Activated CD4-positive, alpha-beta T cell treated with anti-CD3 and anti-CD28 coated beads for 4 hours (primary cell): ENCODE results near the gene ZNF334.

Source experiments
- DNase-seq, 2 donors: peaks; one replicate each; pipeline ENCODE4 v3.0.0-alpha.2; 2020

The ZNF334 gene

DNA sequence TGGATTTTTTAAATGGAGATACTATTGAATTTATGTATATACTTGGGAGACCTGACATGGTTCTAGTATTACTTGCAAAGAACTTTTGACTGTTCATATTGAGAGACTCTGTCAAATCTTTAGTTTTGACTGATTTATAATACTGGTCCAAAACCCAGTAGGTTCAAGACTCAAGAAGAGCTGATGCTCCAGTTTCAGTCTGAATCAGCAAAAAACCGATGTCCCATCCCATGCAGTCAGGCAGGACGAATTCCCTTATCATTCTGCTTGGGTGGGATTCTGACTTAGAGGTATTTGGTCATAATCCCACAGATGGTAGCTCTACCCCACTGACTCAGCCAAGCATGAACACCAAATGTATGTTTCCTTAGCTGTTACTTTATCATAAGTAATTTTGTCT lies 29.5 kb downstream of the ZNF334 start:
- no peak for DNase-seq

DNA sequence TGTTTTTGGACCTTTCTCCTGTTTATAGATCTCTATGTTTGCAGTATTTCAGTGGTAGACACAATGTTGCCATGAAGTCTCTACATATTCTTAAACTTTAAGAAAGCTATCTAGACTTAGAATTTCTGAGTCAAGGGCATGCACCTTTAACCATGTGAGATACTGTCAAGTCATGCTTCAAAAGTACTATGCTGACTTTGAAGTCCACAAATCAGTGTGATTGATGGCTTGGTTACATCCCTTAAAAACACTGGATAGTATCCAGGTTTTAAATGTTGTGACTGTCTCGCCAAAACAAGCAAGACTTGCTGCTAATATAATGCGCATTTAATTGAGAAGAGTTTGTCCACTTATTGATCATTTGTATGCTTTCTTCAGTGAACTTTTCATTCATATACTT lies 30.5 kb downstream of the ZNF334 start:
- DNase-seq = no peak

DNA sequence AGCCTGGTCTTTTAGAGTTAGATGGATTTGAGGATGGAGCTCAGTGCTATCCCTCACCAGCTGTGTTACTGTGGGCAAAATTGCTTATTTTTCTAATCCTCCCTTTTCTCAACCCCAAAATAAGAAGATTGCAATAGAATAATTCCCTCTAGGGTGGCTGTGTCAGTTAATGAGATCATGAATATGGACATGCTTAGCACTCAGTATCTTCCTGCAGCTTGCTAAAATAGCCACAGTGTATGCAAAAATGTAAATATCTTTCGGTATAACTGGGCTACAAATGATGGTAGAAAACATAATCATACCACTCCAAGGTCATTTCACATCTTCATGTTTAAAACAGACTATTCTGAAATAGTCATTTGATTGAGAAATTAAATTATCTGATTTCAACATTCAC lies 35.7 kb downstream of the ZNF334 start:
- no peak for DNase-seq

DNA sequence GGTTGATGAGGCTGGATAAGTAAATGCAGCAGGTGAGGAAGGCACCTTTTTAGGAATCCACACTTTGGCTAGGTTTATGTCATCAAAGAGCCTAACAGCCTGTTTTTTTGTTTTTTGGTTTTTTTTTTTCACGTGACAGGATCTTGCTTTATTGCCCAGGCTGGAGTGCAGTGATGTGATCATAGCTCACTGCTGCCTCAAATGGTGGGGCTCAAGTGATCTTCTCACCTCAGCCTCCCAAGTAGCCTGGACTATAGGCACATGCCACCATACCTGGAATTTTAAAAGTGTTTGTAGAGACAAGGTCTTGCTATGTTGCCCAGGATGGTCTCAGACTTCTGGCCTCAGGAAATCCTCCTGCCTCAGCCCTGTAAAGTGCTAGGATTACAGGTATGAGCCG lies 36.1 kb downstream of the ZNF334 start:
- no peak for DNase-seq

DNA sequence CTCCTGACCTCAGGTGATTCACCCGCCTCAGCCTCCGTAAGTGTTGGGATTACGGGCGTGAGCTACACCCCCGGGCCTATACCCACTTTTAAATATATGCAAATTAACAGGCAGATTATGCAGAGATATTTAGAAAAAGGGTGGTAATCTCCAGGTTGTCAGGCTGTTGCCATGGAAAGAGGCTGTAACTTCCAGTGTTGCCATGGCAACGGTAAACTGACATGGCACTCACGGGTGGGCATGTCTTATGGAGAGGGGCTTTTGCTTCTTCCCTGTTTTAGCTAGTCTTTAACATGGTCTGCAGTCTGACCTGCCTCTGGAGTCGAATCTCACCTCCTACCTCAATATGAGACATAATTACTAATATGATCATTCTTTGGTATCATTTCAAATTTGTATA lies 44.9 kb downstream of the ZNF334 start:
- DNase-seq = no peak

DNA sequence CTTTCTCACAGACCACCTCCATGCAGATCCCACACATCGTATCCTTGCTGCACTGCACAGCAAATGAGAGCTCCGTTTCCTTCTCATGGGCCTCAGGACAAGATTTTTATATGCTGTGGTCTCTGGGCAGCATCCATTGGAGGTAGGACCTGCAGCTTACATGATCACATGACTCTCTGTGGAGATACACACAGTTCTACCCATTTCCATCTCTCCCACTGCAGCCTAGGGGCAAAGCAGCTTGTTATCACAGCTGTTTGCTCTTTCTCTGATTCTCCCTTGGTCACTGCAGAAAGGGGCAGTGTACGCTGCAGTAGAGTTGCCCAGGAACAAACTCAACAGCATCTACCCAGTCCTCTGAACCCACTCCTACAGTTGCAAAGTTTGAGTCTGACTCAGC lies 48.9 kb downstream of the ZNF334 start:
- no peak for DNase-seq

DNA sequence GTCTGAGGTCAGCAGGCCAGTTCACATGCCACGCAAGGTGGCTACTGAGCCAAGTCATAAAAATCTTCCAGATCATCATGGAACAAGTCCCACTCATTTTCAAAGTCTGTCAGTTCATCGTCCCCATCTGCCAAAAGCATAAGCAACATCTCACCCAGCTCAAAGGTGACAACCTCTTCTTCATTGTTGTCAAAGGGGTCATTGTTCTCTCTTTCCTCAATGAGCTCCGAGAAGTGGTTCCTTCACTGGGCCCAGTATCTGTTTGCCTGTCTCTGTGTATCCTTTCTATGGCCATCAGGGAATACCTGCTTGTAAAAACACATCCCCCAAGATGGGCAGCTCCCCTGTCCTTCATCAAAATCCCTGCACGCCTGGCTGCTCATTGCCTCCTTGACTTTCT lies 49.5 kb downstream of the ZNF334 start:
- no peak for DNase-seq

DNA sequence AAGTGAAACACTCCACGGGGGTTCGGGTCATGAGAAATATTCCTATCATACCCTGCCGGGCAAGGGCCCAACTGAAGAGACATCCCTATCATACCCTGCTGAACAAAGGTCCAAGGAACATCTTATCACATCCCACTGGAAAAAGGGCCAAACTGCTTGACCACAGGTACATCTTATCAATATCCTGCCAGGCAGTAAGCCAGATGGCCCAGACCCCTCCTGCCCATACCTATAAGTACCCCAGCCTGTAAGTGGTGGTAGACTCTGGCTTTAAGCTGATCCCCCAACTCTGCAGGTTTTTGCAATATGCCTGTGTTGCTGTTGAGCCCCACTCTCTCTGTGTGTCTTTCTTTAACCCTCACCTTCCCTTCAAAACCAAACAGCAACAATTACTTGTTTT lies 51.6 kb downstream of the ZNF334 start:
- no peak for DNase-seq

DNA sequence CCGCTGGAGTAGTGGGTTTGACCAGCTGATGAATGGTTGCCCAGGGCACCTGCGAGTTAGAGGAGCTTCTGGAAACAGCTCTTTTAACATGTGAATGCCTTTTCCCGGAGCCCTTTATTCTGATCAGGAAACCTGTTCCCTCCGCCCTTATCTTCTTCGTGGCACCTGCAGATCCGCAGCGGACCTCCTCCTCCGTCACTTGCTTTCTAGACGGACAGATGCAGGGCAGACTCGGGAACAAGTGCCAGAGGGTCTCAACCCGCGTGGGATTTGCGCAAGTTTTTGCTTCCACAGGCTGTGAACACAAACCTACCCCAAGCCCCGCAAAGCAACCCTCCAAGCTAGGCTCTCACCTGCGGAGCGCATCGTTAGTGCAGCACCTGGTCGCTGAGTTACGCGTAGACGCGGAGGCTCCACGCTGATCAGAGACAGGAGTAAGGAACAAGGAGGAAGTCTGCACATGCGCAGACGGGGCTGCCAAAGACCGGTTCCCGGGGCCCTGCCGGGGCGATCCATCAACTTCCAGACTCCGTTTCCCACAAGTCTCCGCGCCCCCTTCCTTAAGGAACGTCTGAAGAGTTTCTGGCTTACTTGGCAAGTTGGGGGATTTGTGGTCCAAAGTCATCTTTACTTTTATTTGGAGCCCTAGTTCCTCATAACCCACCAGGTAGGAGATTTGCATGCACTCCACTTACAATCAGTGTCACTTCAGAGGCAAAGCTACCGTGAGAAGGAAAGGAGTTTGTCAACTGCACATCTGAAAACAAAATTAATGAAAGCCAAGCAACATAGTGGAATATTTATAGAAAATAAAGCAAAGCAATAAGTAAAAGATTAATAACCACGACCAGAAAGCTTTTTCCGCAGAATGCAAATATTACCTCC lies 54.3 kb downstream of the ZNF334 start:
- DNase-seq = no peak

DNA sequence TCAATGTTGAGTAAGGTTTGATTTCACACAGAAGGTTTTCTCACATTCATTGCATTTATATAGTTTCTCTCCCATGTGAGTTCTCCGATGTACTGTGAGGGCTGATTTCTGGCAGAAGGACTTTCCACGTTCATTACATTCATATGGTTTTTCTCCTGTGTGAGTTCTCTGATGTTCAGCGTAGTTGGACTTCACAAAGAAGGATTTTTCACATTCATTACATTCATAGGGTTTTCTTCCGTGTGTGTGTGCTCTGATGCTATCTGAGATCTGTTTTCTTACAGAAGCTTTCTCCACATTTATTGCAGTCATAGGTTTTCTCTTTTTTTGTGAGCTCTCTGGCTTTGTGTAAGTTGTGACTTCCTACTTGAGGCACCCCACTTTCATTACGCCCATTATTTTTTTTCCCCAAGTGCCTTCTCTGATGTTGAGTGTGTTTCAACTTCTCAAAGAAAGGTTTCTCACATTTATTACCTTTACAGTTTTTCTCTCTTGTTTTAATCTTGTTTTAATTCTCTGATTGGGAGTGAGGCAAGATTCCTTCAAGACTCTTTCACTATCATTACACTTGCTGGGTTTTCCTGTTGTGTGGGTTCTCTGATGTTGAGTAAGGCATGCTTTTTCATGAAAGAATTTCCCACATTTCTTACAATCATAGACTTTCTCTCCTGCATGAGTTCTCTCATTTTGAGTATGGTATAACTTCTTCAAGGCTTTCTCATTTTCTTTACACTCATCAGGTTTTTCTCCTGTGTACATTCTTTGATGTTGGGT lies 56.9 kb downstream of the ZNF334 start:
- DNase-seq = no peak

DNA sequence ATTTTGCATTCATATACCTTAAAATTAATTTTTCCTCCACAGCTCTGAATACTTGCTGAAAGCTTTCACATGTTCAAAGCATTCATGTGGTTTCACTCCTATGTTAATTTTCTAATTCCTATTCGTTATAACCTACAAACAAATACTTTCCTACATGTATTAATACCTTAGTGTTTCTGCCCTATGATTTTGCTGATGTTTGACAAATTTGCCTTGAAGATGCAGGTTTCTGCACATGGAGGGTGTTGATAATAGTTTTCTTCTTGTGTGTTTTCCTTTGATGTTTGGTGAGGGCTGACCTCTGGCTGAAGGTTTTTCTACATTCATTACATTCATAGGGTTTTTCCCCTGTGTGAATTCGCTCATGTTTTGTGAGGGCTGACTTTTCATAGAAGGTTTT lies 57.6 kb downstream of the ZNF334 start:
- DNase-seq = no peak
